ENCODE measurements around the gene LMBR1. TPM values are rescaled to one million over a fixed set of nuclear protein-coding genes. Genes with fewer than 3 reads are reported as not detected.
A peak's percentile ranks its signal among the peaks of the same experiment; 100 is the strongest.
"Not testable (repeated sequence)": the region's sequence is repeated elsewhere in the genome, so short reads cannot be mapped to it uniquely, and the experiment has no call there.

LMBR1 gene
- total and polyA plus RNA-seq, 3 donors from 2014 or later: 73.3 to 219 (median 218) TPM

GRCh38 chr7:156854654-156855053, 38.3 kb downstream of the LMBR1 start:
- H3K36me3 ChIP-seq (ENCODE audit: low read depth, missing control alignments): no peaks in the 10 kb centered on the region
- no peaks in the 10 kb centered on the region for H3K27me3 ChIP-seq
- H3K9me3 ChIP-seq: no peaks in the 10 kb centered on the region
- TF ChIP-seq POLR2A (IDR thresholded peaks at IDR 0.05) (no peak), CTCF (IDR thresholded peaks at IDR 0.05) (no peak)
- DNase-seq: no peak
- intact Hi-C loops (cut with DNase I; ENCODE audit: low total_unique reads): no loop called here
- H3K4me1 ChIP-seq: no peaks in the 10 kb centered on the region
- H3K4me3 ChIP-seq: no peak overlapping the region
- peak overlapping the region; percentile 27 to 37 for H3K27ac ChIP-seq
- 87% methylated on average over 5 of the region's 5 CpGs for WGBS, 2 donors

- intact Hi-C loops (cut with DNase I; ENCODE audit: low total_unique reads): no loop called here
- 97 to 98% methylated on average over 3 of the region's 3 CpGs for WGBS, 2 donors
- Histone ChIP-seq H3K27me3 (no peaks in the 10 kb centered on the region), H3K9me3 (no peaks in the 10 kb centered on the region), H3K4me3 (no peak overlapping the region), H3K27ac (no peak overlapping the region), H3K4me1 (no peaks in the 10 kb centered on the region), H3K36me3 (ENCODE audit: low read depth, missing control alignments) (no peaks in the 10 kb centered on the region)
- TF ChIP-seq CTCF (IDR thresholded peaks at IDR 0.05) (no peak), POLR2A (IDR thresholded peaks at IDR 0.05) (no peak)
- no peak for DNase-seq
These were observed 44.0 kb downstream of the LMBR1 start for GRCh38 chr7:156848979-156849378.

- Histone ChIP-seq H3K27ac (no peak overlapping the region), H3K4me1 (peaks cover 13% of the 10 kb centered on the region), H3K9me3 (no peaks in the 10 kb centered on the region), H3K27me3 (no peaks in the 10 kb centered on the region), H3K36me3 (ENCODE audit: low read depth, missing control alignments) (no peaks in the 10 kb centered on the region), H3K4me3 (no peak overlapping the region)
- intact Hi-C loops (cut with DNase I; ENCODE audit: low total_unique reads): no loop called here
- no peak for DNase-seq
- no peak for TF ChIP-seq POLR2A (IDR thresholded peaks at IDR 0.05)
- no peak for TF ChIP-seq CTCF (IDR thresholded peaks at IDR 0.05)
- 63 to 73% methylated on average over 5 of the region's 5 CpGs for WGBS, 2 donors
These were observed 47.4 kb downstream of the LMBR1 start for GRCh38 chr7:156845379-156846101.

- DNase-seq; H3K36me3 ChIP-seq (ENCODE audit: low read depth, missing control alignments); H3K4me3 ChIP-seq; H3K9me3 ChIP-seq; H3K27ac ChIP-seq; intact Hi-C loops (cut with DNase I; ENCODE audit: low total_unique reads); H3K27me3 ChIP-seq: not testable (repeated sequence)
- peaks cover 13% of the 10 kb centered on the region for H3K4me1 ChIP-seq
- WGBS, 2 donors: 74 to 78% methylated on average over 6 of the region's 6 CpGs
These were observed 49.4 kb downstream of the LMBR1 start for GRCh38 chr7:156843582-156843981.

GRCh38 chr7:156843157-156843556, 49.8 kb downstream of the LMBR1 start:
- peak overlapping the region in 1 of 2 donors; percentile 58 for H3K27ac ChIP-seq
- no peaks in the 10 kb centered on the region for H3K27me3 ChIP-seq
- no peak for DNase-seq
- H3K36me3 ChIP-seq (ENCODE audit: low read depth, missing control alignments): no peaks in the 10 kb centered on the region
- peaks cover 13% of the 10 kb centered on the region for H3K4me1 ChIP-seq
- intact Hi-C loops (cut with DNase I; ENCODE audit: low total_unique reads): no loop called here
- no peaks in the 10 kb centered on the region for H3K9me3 ChIP-seq
- WGBS, 2 donors: 67 to 79% methylated on average over 2 of the region's 2 CpGs
- H3K4me3 ChIP-seq: no peak overlapping the region
- no peak for TF ChIP-seq POLR2A (IDR thresholded peaks at IDR 0.05)
- no peak for TF ChIP-seq CTCF (IDR thresholded peaks at IDR 0.05)

Data from testis (tissue), 3 donors.